K562 (cell line): ENCODE measurements around the gene LZTS3. TPM values are rescaled to one million over a fixed set of nuclear protein-coding genes. Genes with fewer than 3 reads are reported as not detected.

Experiments
- ATF4 ChIP-seq: fragments of 450-650 bp; formaldehyde crosslinking; IDR thresholded peaks from 2 replicates; pipeline ENCODE4 v1.4.0; 2022; ENCODE audit warnings: mild to moderate bottlenecking, moderate library complexity
- ESRRB ChIP-seq: fragments of 250-450 bp; sonication (Bioruptor Pico); IDR thresholded peaks from 2 replicates; pipeline ENCODE4 v1.5.0; 2020; ENCODE audit warnings: mild to moderate bottlenecking, moderate library complexity, borderline replicate concordance
- GATAD2B ChIP-seq: fragments of 450-650 bp; IDR thresholded peaks from 2 replicates; pipeline ENCODE4 v1.6.1; 2017; ENCODE audit warnings: mild to moderate bottlenecking, borderline replicate concordance
- KLF6 ChIP-seq: fragments of 250-450 bp; sonication (Bioruptor Pico); IDR thresholded peaks from 2 replicates; pipeline ENCODE4 v1.4.0; 2020; ENCODE audit warnings: mild to moderate bottlenecking, moderate library complexity, borderline replicate concordance
- MBD1 ChIP-seq: fragments of 250-450 bp; sonication (Bioruptor Pico); IDR thresholded peaks from 2 replicates; pipeline ENCODE4 v1.8.0; 2022; ENCODE audit warnings: inconsistent platforms
- REST ChIP-seq, 2 experiments: fragments of 450-650 bp; formaldehyde crosslinking in 1 of 2; IDR thresholded peaks; 2 replicates each; pipeline versions ENCODE4 v1.4.0 to v1.6.1; 2014 to 2020; ENCODE audit warnings: mild to moderate bottlenecking in 2 of 2, borderline replicate concordance in 1 of 2, low read depth in 1 of 2
- SFPQ ChIP-seq: fragments of 200-400 bp; formaldehyde crosslinking; IDR thresholded peaks from 2 replicates; pipeline ENCODE4 v1.6.1; 2017; ENCODE audit warnings: mild to moderate bottlenecking, low read depth, low read length, moderate library complexity
- ZBTB1 ChIP-seq: sonication (generic); formaldehyde crosslinking; IDR thresholded peaks from 2 replicates; pipeline ENCODE4 v1.8.1; 2023; ENCODE audit warnings: missing genetic modification reagents, low read depth, mild to moderate bottlenecking, borderline replicate concordance
- ZNF174 ChIP-seq: fragments of 250-450 bp; sonication (Bioruptor Pico); IDR thresholded peaks from 2 replicates; pipeline ENCODE4 v1.4.0; 2020; ENCODE audit warnings: mild to moderate bottlenecking
- ZNF280B ChIP-seq: fragments of 250-450 bp; sonication (Bioruptor Pico); IDR thresholded peaks from 2 replicates; pipeline ENCODE4 v1.5.1; 2021; ENCODE audit warnings: mild to moderate bottlenecking
- ZNF695 ChIP-seq: fragments of 450-650 bp; formaldehyde crosslinking; IDR thresholded peaks from 2 replicates; pipeline ENCODE4 v1.4.0; 2020; ENCODE audit warnings: mild to moderate bottlenecking, moderate library complexity
- polyA plus RNA-seq, 8 experiments: library from polyadenylated mRNA; depleted of rRNA in 4 of 8; stranded (reverse) in 5 of 8; unstranded in 3 of 8; fragments of >200 nt; fragmentation: Nextera tagmentation in 2 of 8; fragmentation: Illumina TruSeq in 1 of 8; extraction: Ambion mirVana in 2 of 8; extraction: Trizol in 1 of 8; gene quantifications; 2 replicates each; pipeline versions ENCODE4 v1.2.1 to v1.2.3, GENCODE V29; 2011 to 2014; ENCODE audit warnings: inconsistent platforms in 1 of 8, missing spikeins in 1 of 8
- total RNA-seq, 7 experiments: library from RNA; depleted of rRNA in 6 of 7; stranded (reverse); fragments of >200 nt in 6 of 7; fragmentation: Illumina TruSeq in 2 of 7; extraction: Trizol in 2 of 7; gene quantifications; 2 replicates each; pipeline versions ENCODE4 v1.2.1 to v1.2.3, GENCODE V29; 2011 to 2021; ENCODE audit warnings: low replicate concordance in 1 of 7

The LZTS3 gene
- total and polyA plus RNA-seq, 9 of the 15 experiments (the other 6 are each of a cell fraction or from before 2014, with no cell fraction given): 0.07 to 2.9 (median 2.0) TPM

GRCh38 chr20:3209257-3209945 lies 36.1 kb upstream of the LZTS3 start, which contains the start of gene ITPA (continued):
- TF ChIP-seq ZNF695 (CRISPR knock-in tag) (no peak), GATAD2B (no peak), MBD1 (CRISPR knock-in tag) (no peak), ATF4 (no peak), KLF6 (0 out of 2 replicates have a peak, but pooled peaks have one; percentile 36), ZNF174 (CRISPR knock-in tag) (no peak), ZBTB1 (CRISPR knock-in tag) (no peak), REST (IDR thresholded peaks at IDR 0.05; ENCODE audit: borderline replicate concordance) (no peak), REST (CRISPR knock-in tag; IDR thresholded peaks at IDR 0.05; ENCODE audit: low read depth) (no peak), ESRRB (no peak), SFPQ (no peak), ZNF280B (CRISPR knock-in tag) (no peak)
